Stimulated activated CD8-positive, alpha-beta memory T cell treated with anti-CD3 and anti-CD28 coated beads, Interleukin-7, amount 100 ng/mL, for 4 hours (primary cell): Measurements from ENCODE around the gene EVI2B.
"Not testable (repeated sequence)": the region's sequence is repeated elsewhere in the genome, so short reads cannot be mapped to it uniquely, and the experiment has no call there.

Experiments
- DNase-seq, 2 donors: peaks; one replicate each; pipeline ENCODE4 v3.0.0-alpha.2; 2020; ENCODE audit warnings: low read depth in 2 of 2

The EVI2B gene

DNA sequence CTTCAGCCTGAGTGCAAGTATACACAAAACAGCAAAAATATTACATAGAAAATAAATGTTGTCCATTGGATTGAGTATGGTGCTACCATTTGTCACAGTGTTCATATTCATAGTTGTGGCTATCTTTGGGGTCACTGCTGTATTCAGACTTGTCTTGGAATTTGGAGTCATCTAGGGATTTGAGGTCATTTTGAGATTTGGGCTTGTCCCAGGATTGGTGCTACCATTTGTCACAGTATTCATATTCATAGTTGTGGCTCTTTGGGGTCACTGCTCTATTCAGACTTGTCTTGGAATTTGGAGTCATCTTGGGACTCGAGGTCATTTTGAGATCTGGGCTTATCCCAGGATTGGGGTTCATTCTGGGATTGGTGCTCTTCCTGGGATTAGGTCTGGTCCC lies 41.6 kb downstream of the EVI2B start:
- no peak for DNase-seq

DNA sequence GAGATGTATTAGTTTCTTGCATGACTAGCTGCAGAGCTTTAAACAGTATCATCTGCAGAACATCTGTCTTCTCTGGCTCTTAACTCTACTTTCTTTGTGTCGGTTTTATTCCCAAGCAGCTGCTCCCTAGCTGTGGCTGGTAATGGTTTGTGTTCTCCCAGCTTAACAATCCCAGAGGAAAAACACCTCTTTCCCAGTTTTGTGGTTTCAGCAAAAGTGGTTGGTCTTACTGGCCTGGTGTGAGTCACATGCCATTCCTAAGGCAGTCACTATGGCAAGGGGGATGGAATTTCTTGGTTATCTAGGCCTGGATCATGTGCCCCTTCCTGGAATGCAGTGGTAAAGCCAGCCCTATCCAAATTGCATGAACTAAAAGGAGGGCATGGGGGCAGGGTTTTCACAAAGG lies 44.3 kb downstream of the EVI2B start:
- DNase-seq: no peak

DNA sequence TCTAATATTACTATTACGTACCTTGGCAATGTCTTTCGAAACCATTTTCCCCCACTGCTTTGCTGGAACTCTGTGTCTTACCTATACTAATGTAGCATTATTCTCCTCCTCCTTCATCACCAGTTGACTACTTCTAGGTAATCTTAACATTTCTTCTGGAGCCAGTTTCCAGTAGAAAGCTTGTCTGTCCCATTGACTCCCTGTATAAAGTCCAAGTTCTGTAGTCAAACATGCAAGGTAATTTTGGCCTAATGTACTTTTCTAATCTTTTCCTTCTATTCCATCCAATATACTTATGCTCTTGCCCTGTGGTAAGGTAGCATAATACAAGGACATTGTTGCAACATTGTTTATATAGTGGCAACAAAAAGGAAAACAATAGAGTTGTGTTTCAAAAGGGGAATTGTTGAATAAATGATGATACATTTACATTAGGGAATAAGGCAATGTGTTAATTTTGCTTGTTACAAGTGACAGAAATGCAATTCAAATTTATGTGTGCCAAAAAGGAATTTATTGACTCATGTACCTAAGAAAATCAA lies 44.7 kb downstream of the EVI2B start:
- DNase-seq: no peak

DNA sequence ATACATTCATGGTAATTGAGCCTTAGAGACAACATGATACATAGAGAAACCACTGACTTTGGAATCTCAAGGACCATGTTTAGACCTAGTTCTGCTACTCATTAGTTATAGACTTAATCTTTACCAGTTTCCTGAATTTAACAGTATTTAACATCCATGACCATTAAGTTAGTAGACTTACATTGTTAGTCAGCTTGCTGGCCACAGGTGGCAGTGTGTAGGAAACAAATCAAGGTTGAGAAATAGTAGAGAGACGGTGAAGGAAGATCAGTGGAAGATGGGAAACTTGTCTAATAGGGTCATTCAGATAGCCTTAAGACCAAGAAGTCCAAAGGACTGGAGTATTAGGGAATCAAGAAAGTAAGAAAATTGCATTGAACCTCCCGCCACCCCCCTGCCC lies 47.8 kb downstream of the EVI2B start:
- DNase-seq: no peak

DNA sequence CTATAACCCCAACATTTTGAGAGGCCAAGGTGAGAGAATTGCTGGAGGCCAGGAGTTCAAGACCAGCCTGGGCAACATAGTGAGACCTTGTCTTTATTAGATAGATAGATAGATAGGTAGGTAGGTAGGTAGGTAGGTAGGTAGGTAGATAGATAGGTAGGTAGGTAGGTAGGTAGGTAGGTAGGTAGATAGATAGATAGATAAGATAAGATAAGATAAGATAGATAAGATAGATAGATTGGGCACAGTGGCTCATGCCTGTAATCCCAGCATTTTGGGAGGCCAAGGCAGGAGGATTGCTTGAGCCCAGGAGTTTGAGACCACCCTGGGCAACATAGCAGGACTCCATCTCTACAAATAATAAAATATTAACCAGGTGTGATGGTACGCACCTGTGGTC lies 50.9 kb downstream of the EVI2B start:
- not testable (repeated sequence) for DNase-seq

DNA sequence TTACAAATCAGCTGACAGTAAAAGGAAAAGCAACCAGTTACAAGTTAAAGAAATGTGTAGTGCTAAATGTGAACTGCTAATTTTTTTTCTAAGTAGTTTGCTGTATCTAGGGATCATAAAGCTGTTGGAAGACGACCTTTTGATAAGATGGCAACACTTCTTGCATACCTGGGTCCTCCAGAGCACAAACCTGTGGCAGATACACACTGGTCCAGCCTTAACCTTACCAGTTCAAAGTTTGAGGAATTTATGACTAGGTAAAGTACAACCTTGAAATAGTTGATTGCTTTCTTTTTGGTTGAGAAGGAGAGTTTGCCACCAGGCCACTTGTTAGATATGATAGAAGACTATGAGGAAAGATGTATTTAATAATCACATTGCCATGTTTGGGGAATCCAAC lies 52.3 kb downstream of the EVI2B start:
- no peak for DNase-seq

DNA sequence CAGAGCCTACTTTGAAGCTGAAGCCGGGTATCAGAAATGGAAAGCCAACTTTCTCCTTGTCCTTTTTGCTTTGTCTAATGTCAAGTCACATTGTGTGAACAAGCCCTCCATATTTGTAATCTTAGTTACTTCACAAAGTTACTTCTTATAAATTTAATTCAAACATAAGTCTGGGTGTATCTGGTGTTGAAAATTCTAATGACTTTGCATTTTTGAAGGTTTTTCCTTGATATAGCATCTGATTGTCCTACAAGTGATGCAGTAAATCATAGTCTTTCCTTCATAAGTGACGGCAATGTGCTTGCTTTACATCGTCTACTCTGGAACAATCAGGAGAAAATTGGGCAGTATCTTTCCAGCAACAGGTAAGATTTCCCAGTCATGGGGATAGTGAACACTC lies 53.7 kb downstream of the EVI2B start:
- DNase-seq: no peak

DNA sequence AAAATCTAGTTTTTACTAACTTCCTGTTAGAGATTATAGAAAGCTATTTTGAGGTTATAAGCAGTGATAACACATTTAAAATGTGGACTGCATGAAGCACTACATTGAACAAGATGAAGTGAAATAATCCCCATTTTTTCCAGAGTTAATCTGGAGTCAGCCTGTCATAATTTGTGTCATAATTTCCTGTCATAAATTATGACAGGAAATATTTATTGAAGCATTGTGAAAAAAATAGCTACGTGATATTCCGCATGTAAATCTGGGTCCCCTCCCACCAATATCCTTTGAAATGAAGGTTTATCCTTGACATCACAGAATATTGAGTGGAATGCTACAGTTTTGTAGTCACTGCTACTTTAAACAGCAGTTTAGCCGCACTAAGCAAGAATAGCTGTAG lies 56.9 kb downstream of the EVI2B start:
- no peak for DNase-seq

DNA sequence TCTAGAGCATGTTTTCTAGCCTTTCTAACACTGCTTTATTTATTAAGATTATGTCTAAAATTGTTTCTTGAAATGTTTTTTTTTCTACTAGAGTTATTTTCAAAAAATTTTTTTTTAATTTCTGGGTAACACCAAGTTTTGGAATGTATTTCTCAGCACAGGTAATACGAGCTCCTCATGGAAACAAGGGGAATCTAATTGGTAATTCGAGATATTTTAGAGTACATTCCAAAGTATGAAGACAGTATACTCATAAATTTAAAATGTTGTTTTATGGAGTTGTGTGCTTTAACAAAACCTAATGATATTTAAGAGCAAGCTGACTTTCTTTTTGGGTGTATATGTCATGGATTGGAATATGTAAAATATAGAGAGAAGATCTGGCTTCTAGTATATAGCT lies 59.2 kb downstream of the EVI2B start:
- no peak for DNase-seq
